ENCODE measurements around the gene ARV1.
"Not testable (repeated sequence)": the region's sequence is repeated elsewhere in the genome, so short reads cannot be mapped to it uniquely, and the experiment has no call there.

The ARV1 gene

DNA sequence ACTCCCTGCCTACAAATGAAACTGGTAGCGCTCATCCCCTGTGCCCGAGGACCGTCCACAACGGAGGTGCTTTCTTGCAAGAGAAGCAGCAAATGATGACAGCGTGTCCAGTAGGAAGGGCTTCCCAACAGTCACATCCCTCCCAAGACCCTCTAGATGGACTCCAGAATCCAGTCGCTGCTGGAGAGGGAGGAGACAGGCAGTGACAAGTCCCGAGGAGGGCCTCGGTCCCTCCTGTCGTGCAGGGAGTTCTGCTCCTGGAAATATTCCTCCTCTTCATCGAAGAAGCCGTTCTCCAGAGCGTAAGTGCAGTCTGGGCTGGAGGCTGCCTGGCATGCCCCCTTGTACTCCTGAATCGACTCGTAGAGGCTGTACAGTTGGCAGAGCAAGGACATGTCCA, 40.8 kb downstream of the ARV1 start:
- H3K9me3 ChIP-seq (ENCODE audit: insufficient read depth, low read depth, low read length), result no peaks in the 10 kb centered on the region
- peaks cover 13% of the 10 kb centered on the region for H3K27me3 ChIP-seq (ENCODE audit: insufficient read depth, low read length)
- peaks cover 13% of the 10 kb centered on the region for H3K4me1 ChIP-seq (ENCODE audit: insufficient read depth, low read length)
- H3K27ac ChIP-seq (ENCODE audit: low read depth, low read length), result no peak overlapping the region
- no peak overlapping the region for H3K9ac ChIP-seq (ENCODE audit: low read depth, low read length)
- H3K4me3 ChIP-seq (ENCODE audit: low read length), result no peak overlapping the region
- 94% methylated on average over 14 of the region's 14 CpGs for WGBS
- H3K36me3 ChIP-seq (ENCODE audit: insufficient read depth, low read length), result no peaks in the 10 kb centered on the region

GRCh38 chr1:231020139-231020601, 41.3 kb downstream of the ARV1 start:
- Histone ChIP-seq H3K36me3 (ENCODE audit: insufficient read depth, low read length) (no peaks in the 10 kb centered on the region), H3K9me3 (ENCODE audit: insufficient read depth, low read depth, low read length) (no peaks in the 10 kb centered on the region), H3K9ac (ENCODE audit: low read depth, low read length) (no peak overlapping the region), H3K27me3 (ENCODE audit: insufficient read depth, low read length) (peaks cover 13% of the 10 kb centered on the region), H3K4me1 (ENCODE audit: insufficient read depth, low read length) (peaks cover 13% of the 10 kb centered on the region), H3K27ac (ENCODE audit: low read depth, low read length) (no peak overlapping the region), H3K4me3 (ENCODE audit: low read length) (no peak overlapping the region)
- WGBS, result 88% methylated on average over 14 of the region's 14 CpGs

GRCh38 chr1:231020816-231021215, 41.9 kb downstream of the ARV1 start:
- Histone ChIP-seq H3K27me3 (ENCODE audit: insufficient read depth, low read length) (peaks cover 13% of the 10 kb centered on the region), H3K4me3 (ENCODE audit: low read length) (peak overlapping the region; percentile 8; the same call in 1 of the 2 replicates), H3K9ac (ENCODE audit: low read depth, low read length) (no peak overlapping the region), H3K36me3 (ENCODE audit: insufficient read depth, low read length) (no peaks in the 10 kb centered on the region), H3K9me3 (ENCODE audit: insufficient read depth, low read depth, low read length) (no peaks in the 10 kb centered on the region), H3K27ac (ENCODE audit: low read depth, low read length) (no peak overlapping the region), H3K4me1 (ENCODE audit: insufficient read depth, low read length) (peaks cover 13% of the 10 kb centered on the region)
- WGBS, result 39% methylated on average over 7 of the region's 7 CpGs

GRCh38 chr1:231021540-231022031, 42.7 kb downstream of the ARV1 start:
- peaks cover 13% of the 10 kb centered on the region for H3K4me1 ChIP-seq (ENCODE audit: insufficient read depth, low read length)
- no peak overlapping the region for H3K4me3 ChIP-seq (ENCODE audit: low read length)
- no peaks in the 10 kb centered on the region for H3K9me3 ChIP-seq (ENCODE audit: insufficient read depth, low read depth, low read length)
- H3K36me3 ChIP-seq (ENCODE audit: insufficient read depth, low read length), result no peaks in the 10 kb centered on the region
- peaks cover 13% of the 10 kb centered on the region for H3K27me3 ChIP-seq (ENCODE audit: insufficient read depth, low read length)
- H3K27ac ChIP-seq (ENCODE audit: low read depth, low read length), result no peak overlapping the region
- no peak overlapping the region for H3K9ac ChIP-seq (ENCODE audit: low read depth, low read length)
- WGBS, result 87% methylated on average over 12 of the region's 12 CpGs

DNA sequence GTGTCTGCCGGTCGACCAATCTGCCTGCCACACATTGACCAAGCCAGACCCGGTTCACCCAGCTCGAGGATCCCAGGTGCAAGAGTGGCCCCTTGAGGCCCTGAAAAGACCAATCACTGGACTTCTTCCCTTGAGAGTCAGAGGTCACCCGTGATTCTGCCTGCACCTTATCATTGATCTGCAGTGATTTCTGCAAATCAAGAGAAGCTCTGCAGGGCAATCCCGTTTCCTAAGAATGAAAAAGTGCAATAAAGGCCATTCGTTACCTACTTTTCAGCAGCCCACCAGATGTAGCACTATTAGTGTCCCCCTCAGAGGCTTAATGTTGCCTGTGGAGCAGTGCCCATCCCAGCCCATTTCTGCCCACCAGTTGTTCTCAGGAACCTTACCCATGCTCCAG, 43.6 kb downstream of the ARV1 start:
- not testable (repeated sequence) for H3K9ac ChIP-seq (ENCODE audit: low read depth, low read length); H3K4me3 ChIP-seq (ENCODE audit: low read length); H3K9me3 ChIP-seq (ENCODE audit: insufficient read depth, low read depth, low read length); H3K36me3 ChIP-seq (ENCODE audit: insufficient read depth, low read length); H3K27ac ChIP-seq (ENCODE audit: low read depth, low read length)
- Histone ChIP-seq H3K27me3 (ENCODE audit: insufficient read depth, low read length) (peaks cover 16% of the 10 kb centered on the region), H3K4me1 (ENCODE audit: insufficient read depth, low read length) (peaks cover 13% of the 10 kb centered on the region)
- 94% methylated on average over 7 of the region's 7 CpGs for WGBS

- Histone ChIP-seq H3K27ac (ENCODE audit: low read depth, low read length) (no peak overlapping the region), H3K27me3 (ENCODE audit: insufficient read depth, low read length) (peaks cover 16% of the 10 kb centered on the region), H3K4me1 (ENCODE audit: insufficient read depth, low read length) (peaks cover 13% of the 10 kb centered on the region), H3K36me3 (ENCODE audit: insufficient read depth, low read length) (no peaks in the 10 kb centered on the region), H3K9me3 (ENCODE audit: insufficient read depth, low read depth, low read length) (no peaks in the 10 kb centered on the region), H3K4me3 (ENCODE audit: low read length) (no peak overlapping the region), H3K9ac (ENCODE audit: low read depth, low read length) (no peak overlapping the region)
- 96% methylated on average over 9 of the region's 9 CpGs for WGBS
Observed at GRCh38 chr1:231023150-231023549, 44.3 kb downstream of the ARV1 start.

GRCh38 chr1:231026576-231026975, 47.7 kb downstream of the ARV1 start:
- no peak overlapping the region for H3K27ac ChIP-seq (ENCODE audit: low read depth, low read length)
- WGBS, result 91% methylated on average over 6 of the region's 6 CpGs

GRCh38 chr1:231027136-231027925, 48.4 kb downstream of the ARV1 start:
- no peaks in the 10 kb centered on the region for H3K9me3 ChIP-seq (ENCODE audit: insufficient read depth, low read depth, low read length)
- H3K27ac ChIP-seq (ENCODE audit: low read depth, low read length), result no peak overlapping the region
- 87% methylated on average over 23 of the region's 23 CpGs for WGBS
- H3K4me3 ChIP-seq (ENCODE audit: low read length), result no peak overlapping the region
- no peak overlapping the region for H3K9ac ChIP-seq (ENCODE audit: low read depth, low read length)
- H3K4me1 ChIP-seq (ENCODE audit: insufficient read depth, low read length), result no peaks in the 10 kb centered on the region
- no peaks in the 10 kb centered on the region for H3K36me3 ChIP-seq (ENCODE audit: insufficient read depth, low read length)
- H3K27me3 ChIP-seq (ENCODE audit: insufficient read depth, low read length), result peaks cover 5% of the 10 kb centered on the region; the same call in 1 of the 2 replicates

More at GRCh38 chr1:231026576-231026975, 47.7 kb downstream of the ARV1 start:
- no peak overlapping the region for H3K9ac ChIP-seq (ENCODE audit: low read depth, low read length)
- no peak overlapping the region for H3K4me3 ChIP-seq (ENCODE audit: low read length)
- no peaks in the 10 kb centered on the region for H3K36me3 ChIP-seq (ENCODE audit: insufficient read depth, low read length)
- no peaks in the 10 kb centered on the region for H3K9me3 ChIP-seq (ENCODE audit: insufficient read depth, low read depth, low read length)
- peaks cover 5% of the 10 kb centered on the region; the same call in 1 of the 2 replicates for H3K27me3 ChIP-seq (ENCODE audit: insufficient read depth, low read length)
- 0 out of 2 replicates have a peak, but pooled peaks cover under 1% of the 10 kb centered on the region for H3K4me1 ChIP-seq (ENCODE audit: insufficient read depth, low read length)

DNA sequence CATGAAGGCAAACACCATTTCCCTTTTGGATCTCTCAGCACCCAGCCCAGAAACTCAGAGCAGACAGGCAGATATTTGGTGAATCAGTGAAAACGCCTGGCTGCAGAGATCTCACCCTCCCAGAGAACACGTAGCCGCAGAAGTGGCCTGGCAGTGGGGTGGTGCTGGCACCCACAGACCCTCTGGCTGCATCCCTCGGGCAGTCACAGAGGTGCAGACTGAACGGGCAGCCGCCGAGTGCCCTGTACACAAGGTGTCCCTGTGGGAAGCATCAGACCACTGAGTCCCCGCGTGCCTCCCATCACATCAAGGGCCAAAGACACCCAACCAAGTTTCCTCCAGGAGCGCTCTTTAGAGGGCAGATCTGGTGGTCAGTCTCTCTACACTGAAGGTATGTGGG, 49.1 kb downstream of the ARV1 start:
- H3K9me3 ChIP-seq (ENCODE audit: insufficient read depth, low read depth, low read length), result no peaks in the 10 kb centered on the region
- H3K4me1 ChIP-seq (ENCODE audit: insufficient read depth, low read length), result no peaks in the 10 kb centered on the region
- no peak overlapping the region for H3K27ac ChIP-seq (ENCODE audit: low read depth, low read length)
- peaks cover 5% of the 10 kb centered on the region; the same call in 1 of the 2 replicates for H3K27me3 ChIP-seq (ENCODE audit: insufficient read depth, low read length)
- WGBS, result 93% methylated on average over 10 of the region's 10 CpGs
- H3K9ac ChIP-seq (ENCODE audit: low read depth, low read length), result no peak overlapping the region
- H3K4me3 ChIP-seq (ENCODE audit: low read length), result no peak overlapping the region
- no peaks in the 10 kb centered on the region for H3K36me3 ChIP-seq (ENCODE audit: insufficient read depth, low read length)

DNA sequence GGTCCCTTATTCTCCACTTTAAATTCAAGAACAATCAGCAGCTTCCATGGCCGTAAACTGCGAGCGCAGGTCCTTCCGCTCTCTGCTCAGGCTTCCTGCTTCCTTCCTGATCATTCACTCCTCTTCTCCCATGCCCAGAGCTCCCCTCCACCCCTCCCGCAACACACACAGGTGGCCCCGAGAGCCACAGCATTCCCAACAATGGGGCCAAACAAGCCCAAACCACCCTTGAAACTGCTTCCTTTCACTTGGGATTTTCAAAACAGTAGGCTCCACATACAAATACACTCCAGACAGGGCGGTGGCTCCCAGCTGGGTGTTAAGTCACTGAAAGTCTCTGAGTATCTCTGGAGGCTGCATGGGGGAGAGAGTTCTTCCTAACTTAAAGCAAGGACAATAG, 49.8 kb downstream of the ARV1 start:
- Histone ChIP-seq H3K4me3 (ENCODE audit: low read length) (no peak overlapping the region), H3K27me3 (ENCODE audit: insufficient read depth, low read length) (peaks cover 9% of the 10 kb centered on the region; the same call in 1 of the 2 replicates), H3K36me3 (ENCODE audit: insufficient read depth, low read length) (no peaks in the 10 kb centered on the region), H3K9ac (ENCODE audit: low read depth, low read length) (no peak overlapping the region), H3K27ac (ENCODE audit: low read depth, low read length) (no peak overlapping the region), H3K4me1 (ENCODE audit: insufficient read depth, low read length) (no peaks in the 10 kb centered on the region), H3K9me3 (ENCODE audit: insufficient read depth, low read depth, low read length) (no peaks in the 10 kb centered on the region)
- 59% methylated on average over 6 of the region's 7 CpGs for WGBS

DNA sequence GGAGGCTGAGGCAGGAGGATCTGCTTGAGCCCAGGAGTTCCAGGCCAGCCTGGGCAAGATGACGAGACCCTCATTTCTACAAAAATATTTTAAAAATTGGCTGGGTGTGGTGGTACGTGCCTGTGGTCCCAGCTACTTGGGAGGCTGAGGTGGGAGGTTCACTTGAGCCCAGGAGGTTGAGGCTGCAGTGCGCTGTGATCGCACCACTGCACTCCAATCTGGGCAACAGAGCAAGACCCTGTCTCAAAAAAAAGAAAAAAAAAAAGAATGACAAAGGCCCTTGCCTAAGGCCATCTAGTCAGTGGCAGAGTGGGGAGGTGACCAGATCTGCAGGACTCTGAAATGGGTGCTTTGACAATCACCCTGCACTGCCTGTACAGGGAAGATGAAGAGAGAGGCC, 50.4 kb downstream of the ARV1 start:
- WGBS, result 92% methylated on average over 4 of the region's 4 CpGs
- not testable (repeated sequence) for H3K36me3 ChIP-seq (ENCODE audit: insufficient read depth, low read length); H3K9ac ChIP-seq (ENCODE audit: low read depth, low read length); H3K4me3 ChIP-seq (ENCODE audit: low read length); H3K9me3 ChIP-seq (ENCODE audit: insufficient read depth, low read depth, low read length); H3K27ac ChIP-seq (ENCODE audit: low read depth, low read length); H3K27me3 ChIP-seq (ENCODE audit: insufficient read depth, low read length); H3K4me1 ChIP-seq (ENCODE audit: insufficient read depth, low read length)
